Measurements from ENCODE around the gene CHFR. TPM values are rescaled to one million over a fixed set of nuclear protein-coding genes. Genes with fewer than 3 reads are reported as not detected.
A peak's percentile ranks its signal among the peaks of the same experiment; 100 is the strongest.

Gene CHFR
- total and polyA plus RNA-seq, 2 of the 4 experiments (the other 2 are of a cell fraction) = 13.4 to 35.3 TPM

DNA sequence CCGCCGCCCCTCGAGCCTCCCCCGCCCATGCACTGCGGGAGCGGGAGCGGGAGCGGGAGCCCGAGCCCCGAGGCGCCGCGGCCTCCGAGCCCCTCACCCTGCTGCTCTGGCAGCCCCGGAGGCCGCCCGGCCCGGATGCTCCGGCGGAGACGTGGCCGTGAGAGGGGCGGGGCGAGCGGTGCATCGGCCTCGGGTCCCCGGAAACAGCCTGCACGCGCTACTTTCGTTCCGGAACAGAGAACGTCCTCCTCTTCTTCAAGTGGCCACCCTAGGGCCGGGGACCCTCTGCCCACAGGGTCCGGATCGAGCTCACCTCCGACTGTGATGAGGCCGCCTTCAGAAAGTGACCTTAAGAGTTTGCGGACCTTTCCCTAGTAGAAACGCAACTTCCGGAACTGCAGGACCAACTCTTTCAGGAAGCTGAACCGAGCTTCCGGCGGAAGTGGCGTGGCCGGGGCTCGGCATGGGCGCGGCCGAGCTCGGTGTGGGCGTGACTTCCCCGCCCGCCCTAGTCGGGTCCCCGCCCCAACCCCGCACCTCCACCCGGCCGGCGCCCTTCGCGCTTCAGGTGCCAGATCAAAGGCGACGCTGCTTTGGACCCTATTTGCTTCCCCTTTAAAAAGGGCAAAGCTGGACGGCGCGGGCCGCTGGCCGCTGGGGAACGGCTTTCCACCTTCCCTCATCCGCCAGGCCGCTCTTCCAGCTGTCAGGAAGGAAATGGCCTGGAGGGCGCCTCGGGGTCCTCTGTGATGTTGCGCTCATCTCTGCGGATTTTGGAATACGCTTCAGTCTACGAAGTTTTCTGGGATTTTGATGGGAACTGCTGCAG, 58.5 kb downstream of the CHFR start, which contains the start of gene GOLGA3:
Gene GOLGA3 (minus strand): TSS at position 164 of the 829 bp plus-strand sequence. CDS start 6,741 bp downstream, outside the sequence.
- H3K9ac ChIP-seq (ENCODE audit: low read depth, low read length) = peak within 1 kb of the TSS; percentile 96
- H3K14ac ChIP-seq (replicated peaks; ENCODE audit: low read depth, low read length) = peak within 1 kb of the TSS; percentile 99
- H4K8ac ChIP-seq (ENCODE audit: low read depth in 2 of 2, low read length in 2 of 2) = peak within 1 kb of the TSS; percentile 68 to 100
- intact Hi-C loops (cut with micrococcal nuclease) = no loop called here
- no peak within 1 kb of the TSS; the same call in 2 of the 3 replicates for H2BK15ac ChIP-seq (ENCODE audit: low read depth, low read length)
- H3K4me1 ChIP-seq (ENCODE audit: control insufficient read depth, insufficient read depth, low read length) = peaks cover 7% of the 10 kb centered on the region
- dilution Hi-C loops (cut with HindIII; ENCODE audit: low sequenced_read_pairs, unreplicated experiment) = no loop called here
- peaks cover 27% of the 10 kb centered on the region for H3K9me1 ChIP-seq (ENCODE audit: insufficient read depth, low read length)
- H3K27ac ChIP-seq (ENCODE audit: insufficient read depth, low read length) = peak within 1 kb of the TSS; percentile 98
- in situ Hi-C loops (cut with MboI; ENCODE audit: low sequenced_read_pairs) = no loop called here
- 6% methylated on average over 32 of the region's 78 CpGs; no CpG with 5 or more reads in 1 of the 2 experiments for WGBS, 2 experiments (ENCODE audit: extremely low coverage in 2 of 2, insufficient read length in 1 of 2)
- ATAC-seq (ENCODE audit: low read depth) (peak; percentile 85), DNase-seq (peak; percentile 93)
- peak within 1 kb of the TSS; percentile 100 for H2AK9ac ChIP-seq (replicated peaks; ENCODE audit: low read depth, low read length, poor library complexity)
- no peak for TF ChIP-seq SMC3 (IDR thresholded peaks at IDR 0.05; ENCODE audit: low read depth, low read length)
- TF ChIP-seq CEBPB (IDR thresholded peaks at IDR 0.05; ENCODE audit: low read depth, low read length) = no peak
- TF ChIP-seq, protein P1, sequence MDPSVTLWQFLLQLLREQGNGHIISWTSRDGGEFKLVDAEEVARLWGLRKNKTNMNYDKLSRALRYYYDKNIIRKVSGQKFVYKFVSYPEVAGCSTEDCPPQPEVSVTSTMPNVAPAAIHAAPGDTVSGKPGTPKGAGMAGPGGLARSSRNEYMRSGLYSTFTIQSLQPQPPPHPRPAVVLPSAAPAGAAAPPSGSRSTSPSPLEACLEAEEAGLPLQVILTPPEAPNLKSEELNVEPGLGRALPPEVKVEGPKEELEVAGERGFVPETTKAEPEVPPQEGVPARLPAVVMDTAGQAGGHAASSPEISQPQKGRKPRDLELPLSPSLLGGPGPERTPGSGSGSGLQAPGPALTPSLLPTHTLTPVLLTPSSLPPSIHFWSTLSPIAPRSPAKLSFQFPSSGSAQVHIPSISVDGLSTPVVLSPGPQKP (IDR thresholded peaks at IDR 0.05; ENCODE audit: borderline replicate concordance, low read depth, low read length) = 0 out of 2 replicates have a peak, but pooled peaks have one; percentile 27
- no peak for TF ChIP-seq RFX5 (IDR thresholded peaks at IDR 0.05; ENCODE audit: low read depth, low read length)
- TF ChIP-seq, protein P2, sequence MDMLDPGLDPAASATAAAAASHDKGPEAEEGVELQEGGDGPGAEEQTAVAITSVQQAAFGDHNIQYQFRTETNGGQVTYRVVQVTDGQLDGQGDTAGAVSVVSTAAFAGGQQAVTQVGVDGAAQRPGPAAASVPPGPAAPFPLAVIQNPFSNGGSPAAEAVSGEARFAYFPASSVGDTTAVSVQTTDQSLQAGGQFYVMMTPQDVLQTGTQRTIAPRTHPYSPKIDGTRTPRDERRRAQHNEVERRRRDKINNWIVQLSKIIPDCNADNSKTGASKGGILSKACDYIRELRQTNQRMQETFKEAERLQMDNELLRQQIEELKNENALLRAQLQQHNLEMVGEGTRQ (IDR thresholded peaks at IDR 0.05; ENCODE audit: low read depth, low read length) = no peak
- TF ChIP-seq BHLHE40 (IDR thresholded peaks at IDR 0.05; ENCODE audit: low read depth, low read length) = 0 out of 2 replicates have a peak, but pooled peaks have one; percentile 20
- peak; percentile 87 for TF ChIP-seq MAZ (IDR thresholded peaks at IDR 0.05; ENCODE audit: borderline replicate concordance, low read depth, low read length)
- no peak for TF ChIP-seq FOS (IDR thresholded peaks at IDR 0.05; ENCODE audit: low read depth, low read length)
- TF ChIP-seq MXI1 (IDR thresholded peaks at IDR 0.05; ENCODE audit: borderline replicate concordance, low read depth, low read length) = peak; percentile 83
- TF ChIP-seq POLR2A (IDR thresholded peaks at IDR 0.05; ENCODE audit: low read depth, low read length) = peak; percentile 86
- no peak for TF ChIP-seq RCOR1 (IDR thresholded peaks at IDR 0.05; ENCODE audit: insufficient replicate concordance, low read length)
- TF ChIP-seq MAFK (IDR thresholded peaks at IDR 0.05; ENCODE audit: low read depth, low read length) = no peak
- TF ChIP-seq RAD21 (IDR thresholded peaks at IDR 0.05; ENCODE audit: low read length) = no peak
- H3K79me1 ChIP-seq (ENCODE audit: low read depth in 1 of 2, low read length in 2 of 2) = peaks cover 0 to 55% of the 10 kb centered on the region in 2 experiments
- H3K4me2 ChIP-seq (ENCODE audit: low read depth, low read length) = peak within 1 kb of the TSS; percentile 89
- peaks cover 40% of the 10 kb centered on the region for H4K20me1 ChIP-seq (ENCODE audit: insufficient read depth, low read length)
- H3K4me3 ChIP-seq (ENCODE audit: insufficient read depth, low read depth, low read length) = peak within 1 kb of the TSS; percentile 95
- H2BK5ac ChIP-seq (ENCODE audit: low read depth, low read length, poor library complexity, severe bottlenecking) = peak within 1 kb of the TSS; percentile 97
- H3K56ac ChIP-seq (ENCODE audit: extremely low read depth, insufficient read depth, low read length) = peak within 1 kb of the TSS; percentile 99
- H3K23ac ChIP-seq (ENCODE audit: low read depth, low read length) = peak within 1 kb of the TSS; percentile 95
- H2AK5ac ChIP-seq (ENCODE audit: low read depth, low read length) = peak within 1 kb of the TSS; percentile 99
- peak within 1 kb of the TSS; percentile 90 for H3K18ac ChIP-seq (ENCODE audit: low read depth, low read length)
- BruUV-seq (replicated peaks) = no TSS peak
- peak within 1 kb of the TSS; percentile 61; the same call in 1 of the 2 replicates for H2BK20ac ChIP-seq (ENCODE audit: low read depth, low read length)
- CTCF ChIA-PET = no interaction called here
- H3K9me3 ChIP-seq (ENCODE audit: control insufficient read depth, insufficient read depth, low read length) = no peaks in the 10 kb centered on the region
- no peaks in the 10 kb centered on the region for H3K27me3 ChIP-seq (ENCODE audit: control insufficient read depth, insufficient read depth, low read length)
- H3K36me3 ChIP-seq (ENCODE audit: control insufficient read depth, insufficient read depth, low read length) = peaks cover 39% of the 10 kb centered on the region
- peak within 1 kb of the TSS; percentile 98 for H3K4ac ChIP-seq (ENCODE audit: low read depth, low read length)
- POLR2A ChIA-PET (ENCODE audit: unreplicated experiment) = no interaction called here
- peak within 1 kb of the TSS; percentile 97 for H4K91ac ChIP-seq (ENCODE audit: insufficient read depth, low read depth, low read length)
- H2BK120ac ChIP-seq (ENCODE audit: low read depth, low read length) = peak within 1 kb of the TSS; percentile 91
- H2AFZ ChIP-seq (replicated peaks; ENCODE audit: low read length, poor library complexity) = peak within 1 kb of the TSS; percentile 100
- peak within 1 kb of the TSS; percentile 91 for H4K5ac ChIP-seq (ENCODE audit: low read depth, low read length)
